ENCODE measurements around the gene KCNQ1. TPM values are rescaled to one million over a fixed set of nuclear protein-coding genes. Genes with fewer than 3 reads are reported as not detected.

Gene KCNQ1
- total and polyA plus RNA-seq, 2 of the 13 experiments (the other 11 are each of a cell fraction or from before 2014, with no cell fraction given) = 0.02 to 0.08 TPM

DNA sequence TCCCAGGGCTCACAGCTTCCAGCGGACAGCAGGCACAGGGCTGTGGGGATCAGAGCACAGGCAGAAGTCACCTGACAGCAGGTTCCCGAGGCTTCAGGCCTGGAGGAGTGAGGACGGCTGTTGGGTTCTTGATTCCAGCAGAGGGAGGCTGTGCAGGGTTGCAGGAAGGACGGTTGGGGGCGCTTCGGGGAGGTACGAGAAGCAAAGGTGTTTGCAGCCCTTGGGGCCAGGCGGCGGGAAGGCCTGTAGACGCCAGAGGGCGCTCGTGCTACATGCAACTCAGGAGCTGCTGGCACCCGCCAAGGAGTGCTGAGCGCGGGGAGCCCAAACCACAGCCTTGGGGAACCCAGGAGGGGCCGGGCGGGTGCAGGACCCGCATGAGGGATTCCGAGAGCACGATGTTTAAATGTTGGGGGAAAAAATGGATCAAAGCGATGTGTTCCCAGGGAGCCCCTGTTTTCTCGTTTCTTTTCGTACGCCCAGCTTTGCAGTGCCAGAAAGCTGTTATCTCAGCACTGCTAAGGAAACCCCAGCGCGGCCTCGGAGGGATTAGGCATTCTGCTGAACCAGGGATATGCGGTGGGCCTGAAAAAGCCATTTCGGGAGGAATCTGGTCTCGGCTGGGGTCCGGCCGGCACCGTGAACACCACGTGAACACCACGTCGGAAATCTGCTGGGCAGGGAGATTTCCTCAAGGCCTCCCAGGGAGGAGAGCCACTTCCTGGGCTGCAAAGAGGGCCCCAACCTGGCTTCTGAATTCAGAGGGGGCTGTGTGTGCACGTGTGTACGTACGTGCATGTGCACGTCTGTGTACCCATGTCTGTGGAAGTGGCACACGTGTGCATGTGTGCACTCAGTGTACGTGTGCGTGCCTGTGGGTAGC, 88.1 kb downstream of the KCNQ1 start (continued):
- TF ChIP-seq, protein P1, sequence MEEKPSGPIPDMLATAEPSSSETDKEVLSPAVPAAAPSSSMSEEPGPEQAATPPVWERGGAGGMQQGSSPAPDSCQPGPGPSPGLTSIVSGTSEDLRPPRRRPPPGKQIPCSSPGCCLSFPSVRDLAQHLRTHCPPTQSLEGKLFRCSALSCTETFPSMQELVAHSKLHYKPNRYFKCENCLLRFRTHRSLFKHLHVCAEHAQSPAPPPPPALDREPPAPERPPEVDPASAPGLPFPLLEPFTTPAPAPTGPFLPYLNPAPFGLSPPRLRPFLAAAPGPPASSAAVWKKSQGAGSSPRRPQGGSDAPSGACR (CRISPR knock-in tag; IDR thresholded peaks at IDR 0.05) = 0 out of 2 replicates have a peak, but pooled peaks have one; percentile 41
- TF ChIP-seq MYC (CRISPR knock-in tag; IDR thresholded peaks at IDR 0.05; ENCODE audit: borderline replicate concordance) (peak; percentile 22; the same call in 1 of the 2 replicates), ATF7-NPFF (CRISPR knock-in tag; IDR thresholded peaks at IDR 0.05; ENCODE audit: low read depth) (no peak), SALL1 (CRISPR knock-in tag; IDR thresholded peaks at IDR 0.05) (peak; percentile 58), ZNF572 (CRISPR knock-in tag; IDR thresholded peaks at IDR 0.05) (no peak), TCF7L2 (IDR thresholded peaks at IDR 0.05; ENCODE audit: low read depth, low read length) (no peak), AGO1 (IDR thresholded peaks at IDR 0.05; ENCODE audit: low read depth, low read length, poor library complexity, severe bottlenecking) (no peak), TCF7 (IDR thresholded peaks at IDR 0.05; ENCODE audit: low read depth) (no peak), ATAD3A (CRISPR knock-in tag; IDR thresholded peaks at IDR 0.05) (no peak), GATAD2A (CRISPR knock-in tag; IDR thresholded peaks at IDR 0.05) (peak; percentile 53), ZMYM4 (CRISPR knock-in tag; IDR thresholded peaks at IDR 0.05) (peak; percentile 44; the same call in 1 of the 2 replicates), ZNF317 (CRISPR knock-in tag; IDR thresholded peaks at IDR 0.05) (peak; percentile 45; the same call in 1 of the 2 replicates), JARID2 (CRISPR knock-in tag; IDR thresholded peaks at IDR 0.05; ENCODE audit: insufficient replicate concordance) (peak; percentile 56), HOXA3 (CRISPR knock-in tag; IDR thresholded peaks at IDR 0.05) (no peak)
- TF ChIP-seq, protein P2, sequence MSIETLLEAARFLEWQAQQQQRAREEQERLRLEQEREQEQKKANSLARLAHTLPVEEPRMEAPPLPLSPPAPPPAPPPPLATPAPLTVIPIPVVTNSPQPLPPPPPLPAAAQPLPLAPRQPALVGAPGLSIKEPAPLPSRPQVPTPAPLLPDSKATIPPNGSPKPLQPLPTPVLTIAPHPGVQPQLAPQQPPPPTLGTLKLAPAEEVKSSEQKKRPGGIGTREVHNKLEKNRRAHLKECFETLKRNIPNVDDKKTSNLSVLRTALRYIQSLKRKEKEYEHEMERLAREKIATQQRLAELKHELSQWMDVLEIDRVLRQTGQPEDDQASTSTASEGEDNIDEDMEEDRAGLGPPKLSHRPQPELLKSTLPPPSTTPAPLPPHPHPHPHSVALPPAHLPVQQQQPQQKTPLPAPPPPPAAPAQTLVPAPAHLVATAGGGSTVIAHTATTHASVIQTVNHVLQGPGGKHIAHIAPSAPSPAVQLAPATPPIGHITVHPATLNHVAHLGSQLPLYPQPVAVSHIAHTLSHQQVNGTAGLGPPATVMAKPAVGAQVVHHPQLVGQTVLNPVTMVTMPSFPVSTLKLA (IDR thresholded peaks at IDR 0.05) = 0 out of 2 replicates have a peak, but pooled peaks have one; percentile 25
- TF ChIP-seq, protein P3, sequence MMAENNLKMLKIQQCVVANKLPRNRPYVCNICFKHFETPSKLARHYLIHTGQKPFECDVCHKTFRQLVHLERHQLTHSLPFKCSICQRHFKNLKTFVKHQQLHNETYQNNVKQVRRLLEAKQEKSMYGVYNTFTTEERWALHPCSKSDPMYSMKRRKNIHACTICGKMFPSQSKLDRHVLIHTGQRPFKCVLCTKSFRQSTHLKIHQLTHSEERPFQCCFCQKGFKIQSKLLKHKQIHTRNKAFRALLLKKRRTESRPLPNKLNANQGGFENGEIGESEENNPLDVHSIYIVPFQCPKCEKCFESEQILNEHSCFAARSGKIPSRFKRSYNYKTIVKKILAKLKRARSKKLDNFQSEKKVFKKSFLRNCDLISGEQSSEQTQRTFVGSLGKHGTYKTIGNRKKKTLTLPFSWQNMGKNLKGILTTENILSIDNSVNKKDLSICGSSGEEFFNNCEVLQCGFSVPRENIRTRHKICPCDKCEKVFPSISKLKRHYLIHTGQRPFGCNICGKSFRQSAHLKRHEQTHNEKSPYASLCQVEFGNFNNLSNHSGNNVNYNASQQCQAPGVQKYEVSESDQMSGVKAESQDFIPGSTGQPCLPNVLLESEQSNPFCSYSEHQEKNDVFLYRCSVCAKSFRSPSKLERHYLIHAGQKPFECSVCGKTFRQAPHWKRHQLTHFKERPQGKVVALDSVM (CRISPR knock-in tag; IDR thresholded peaks at IDR 0.05) = 0 out of 2 replicates have a peak, but pooled peaks have one; percentile 34
- TF ChIP-seq, protein P4, sequence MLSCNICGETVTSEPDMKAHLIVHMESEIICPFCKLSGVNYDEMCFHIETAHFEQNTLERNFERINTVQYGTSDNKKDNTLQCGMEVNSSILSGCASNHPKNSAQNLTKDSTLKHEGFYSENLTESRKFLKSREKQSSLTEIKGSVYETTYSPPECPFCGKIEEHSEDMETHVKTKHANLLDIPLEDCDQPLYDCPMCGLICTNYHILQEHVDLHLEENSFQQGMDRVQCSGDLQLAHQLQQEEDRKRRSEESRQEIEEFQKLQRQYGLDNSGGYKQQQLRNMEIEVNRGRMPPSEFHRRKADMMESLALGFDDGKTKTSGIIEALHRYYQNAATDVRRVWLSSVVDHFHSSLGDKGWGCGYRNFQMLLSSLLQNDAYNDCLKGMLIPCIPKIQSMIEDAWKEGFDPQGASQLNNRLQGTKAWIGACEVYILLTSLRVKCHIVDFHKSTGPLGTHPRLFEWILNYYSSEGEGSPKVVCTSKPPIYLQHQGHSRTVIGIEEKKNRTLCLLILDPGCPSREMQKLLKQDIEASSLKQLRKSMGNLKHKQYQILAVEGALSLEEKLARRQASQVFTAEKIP (CRISPR knock-in tag; IDR thresholded peaks at IDR 0.05; ENCODE audit: borderline replicate concordance) = no peak
- TF ChIP-seq, protein P5, sequence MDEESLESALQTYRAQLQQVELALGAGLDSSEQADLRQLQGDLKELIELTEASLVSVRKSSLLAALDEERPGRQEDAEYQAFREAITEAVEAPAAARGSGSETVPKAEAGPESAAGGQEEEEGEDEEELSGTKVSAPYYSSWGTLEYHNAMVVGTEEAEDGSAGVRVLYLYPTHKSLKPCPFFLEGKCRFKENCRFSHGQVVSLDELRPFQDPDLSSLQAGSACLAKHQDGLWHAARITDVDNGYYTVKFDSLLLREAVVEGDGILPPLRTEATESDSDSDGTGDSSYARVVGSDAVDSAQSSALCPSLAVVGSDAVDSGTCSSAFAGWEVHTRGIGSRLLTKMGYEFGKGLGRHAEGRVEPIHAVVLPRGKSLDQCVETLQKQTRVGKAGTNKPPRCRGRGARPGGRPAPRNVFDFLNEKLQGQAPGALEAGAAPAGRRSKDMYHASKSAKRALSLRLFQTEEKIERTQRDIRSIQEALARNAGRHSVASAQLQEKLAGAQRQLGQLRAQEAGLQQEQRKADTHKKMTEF (CRISPR knock-in tag; IDR thresholded peaks at IDR 0.05) = peak; percentile 44; the same call in 1 of the 2 replicates
- TF ChIP-seq, protein P6, sequence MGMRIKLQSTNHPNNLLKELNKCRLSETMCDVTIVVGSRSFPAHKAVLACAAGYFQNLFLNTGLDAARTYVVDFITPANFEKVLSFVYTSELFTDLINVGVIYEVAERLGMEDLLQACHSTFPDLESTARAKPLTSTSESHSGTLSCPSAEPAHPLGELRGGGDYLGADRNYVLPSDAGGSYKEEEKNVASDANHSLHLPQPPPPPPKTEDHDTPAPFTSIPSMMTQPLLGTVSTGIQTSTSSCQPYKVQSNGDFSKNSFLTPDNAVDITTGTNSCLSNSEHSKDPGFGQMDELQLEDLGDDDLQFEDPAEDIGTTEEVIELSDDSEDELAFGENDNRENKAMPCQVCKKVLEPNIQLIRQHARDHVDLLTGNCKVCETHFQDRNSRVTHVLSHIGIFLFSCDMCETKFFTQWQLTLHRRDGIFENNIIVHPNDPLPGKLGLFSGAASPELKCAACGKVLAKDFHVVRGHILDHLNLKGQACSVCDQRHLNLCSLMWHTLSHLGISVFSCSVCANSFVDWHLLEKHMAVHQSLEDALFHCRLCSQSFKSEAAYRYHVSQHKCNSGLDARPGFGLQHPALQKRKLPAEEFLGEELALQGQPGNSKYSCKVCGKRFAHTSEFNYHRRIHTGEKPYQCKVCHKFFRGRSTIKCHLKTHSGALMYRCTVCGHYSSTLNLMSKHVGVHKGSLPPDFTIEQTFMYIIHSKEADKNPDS (CRISPR knock-in tag; IDR thresholded peaks at IDR 0.05) = 0 out of 2 replicates have a peak, but pooled peaks have one; percentile 46

Data from HepG2 (cell line).